HG03520 (cell line): ENCODE measurements around the gene ATP13A3.

Source experiments
- ATAC-seq: cut with Tn5 transposase; IDR thresholded peaks from one replicate; pipeline ENCODE4 v1.9.1; 2021; ENCODE audit warnings: mild to moderate bottlenecking, moderate library complexity; ENCODE audit not compliant: unreplicated experiment

The ATP13A3 gene

DNA sequence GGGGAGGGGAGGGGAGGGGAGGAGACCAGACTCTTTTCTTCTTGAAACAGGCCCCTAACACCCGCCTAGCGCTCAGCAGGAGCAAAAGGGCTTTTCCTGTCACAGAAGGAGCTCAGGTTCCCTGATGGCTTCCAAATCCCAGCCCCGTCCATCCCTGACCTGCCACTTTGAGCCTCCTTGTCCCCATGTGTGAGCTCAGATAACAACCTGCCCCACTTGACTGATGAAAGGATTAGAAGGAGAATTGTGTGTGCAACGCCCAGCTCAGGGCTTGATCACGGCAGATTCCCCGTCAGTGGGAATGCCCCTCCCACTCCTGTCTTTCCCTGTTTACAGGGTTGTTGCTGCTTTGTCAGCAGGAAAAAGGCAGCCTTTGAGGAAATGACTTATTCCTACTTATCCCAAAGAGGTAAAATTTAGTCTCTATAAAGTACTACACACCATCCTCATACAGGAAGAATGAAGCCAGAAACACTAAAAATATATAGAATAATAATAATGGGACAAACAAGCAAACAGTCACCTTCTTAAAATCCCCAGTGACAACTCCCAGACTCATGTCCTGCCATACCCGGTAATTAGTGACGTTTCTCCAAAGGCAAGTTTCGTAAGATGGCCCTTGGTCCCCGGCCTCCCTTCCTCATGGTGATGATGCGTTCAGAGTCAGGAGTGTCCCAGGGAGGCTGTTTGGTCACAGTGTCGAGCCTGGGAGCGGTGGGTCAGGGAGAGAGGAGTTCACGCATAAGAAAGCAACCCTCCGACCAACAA, 111.1 kb downstream of the ATP13A3 start:
- no peak for ATAC-seq

DNA sequence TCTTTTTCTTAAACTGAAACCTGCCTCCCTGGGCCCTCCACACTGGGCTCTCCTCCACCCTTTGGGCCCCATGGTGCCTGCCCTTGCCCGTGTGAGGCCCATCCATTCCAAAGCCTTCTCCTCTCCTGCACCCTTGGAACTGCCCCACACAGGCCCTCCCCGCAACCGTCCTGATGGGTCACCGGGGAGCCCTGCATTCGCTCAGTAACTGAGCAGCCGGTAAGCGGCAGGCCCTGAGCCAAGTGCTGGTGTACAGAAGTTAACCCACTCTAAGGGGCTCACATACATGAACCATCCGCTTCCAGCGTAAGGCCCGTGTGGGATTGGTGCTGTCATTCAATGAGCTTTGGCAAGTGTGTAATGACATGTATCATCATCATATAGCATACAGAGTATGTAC, 111.9 kb downstream of the ATP13A3 start:
- ATAC-seq: no peak

DNA sequence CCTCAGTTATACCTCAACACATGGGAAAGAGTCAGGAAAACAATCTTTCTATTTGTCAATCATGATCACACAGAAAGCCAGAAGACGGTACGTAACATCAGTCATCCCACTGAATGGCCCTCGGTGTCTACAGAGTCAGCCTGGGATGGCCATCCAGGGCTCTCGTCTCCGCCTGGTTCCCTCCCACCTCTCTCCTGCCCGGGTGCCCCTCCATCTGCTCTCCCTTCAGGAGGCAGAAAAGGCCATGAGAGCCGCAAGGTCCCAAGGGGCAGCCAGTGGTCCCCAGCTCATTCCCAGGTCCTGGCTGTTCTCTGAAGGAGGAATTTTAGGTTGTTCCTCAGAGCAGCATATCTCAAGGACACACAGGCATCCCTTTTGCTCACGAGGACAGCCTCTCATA, 112.9 kb downstream of the ATP13A3 start:
- no peak for ATAC-seq

DNA sequence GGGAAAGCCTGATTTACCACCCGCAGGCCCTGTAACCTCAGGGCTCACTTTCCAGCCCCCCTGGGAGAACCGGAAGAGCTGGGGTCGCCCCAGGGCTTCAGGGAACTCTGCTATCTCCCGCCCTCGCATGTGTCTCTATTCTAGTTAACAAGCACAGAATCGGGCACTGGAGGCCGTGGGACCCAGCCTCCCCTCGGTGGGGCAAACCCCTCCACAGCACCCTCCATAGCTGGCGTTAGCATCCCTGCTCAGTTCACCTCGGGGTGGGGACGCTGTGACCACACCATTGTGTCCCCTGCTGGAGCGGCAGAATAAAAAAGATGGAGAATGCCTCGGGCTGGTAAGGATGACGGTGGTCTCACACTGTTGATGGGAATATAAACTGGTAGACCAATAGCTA, 113.8 kb downstream of the ATP13A3 start:
- ATAC-seq: no peak

DNA sequence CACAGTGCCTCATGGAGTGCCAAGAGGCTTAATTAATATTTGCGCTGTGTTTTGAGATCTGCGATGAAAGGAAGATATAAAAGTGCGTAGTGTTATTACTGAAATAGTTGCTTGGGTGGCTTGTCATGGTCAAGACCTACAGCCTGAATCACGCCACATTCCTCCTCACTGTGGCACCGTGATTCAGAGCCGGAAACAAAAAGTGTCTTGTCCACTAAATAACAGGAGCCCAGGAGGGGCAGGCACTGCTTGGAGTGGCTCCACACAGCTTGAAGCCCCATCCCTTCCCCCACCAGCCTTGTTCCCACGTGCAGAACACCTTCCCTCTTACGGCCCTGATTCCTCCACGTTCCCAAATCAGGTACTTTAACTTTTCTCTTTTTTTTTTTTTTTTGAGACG, 116.0 kb downstream of the ATP13A3 start:
- no peak for ATAC-seq

DNA sequence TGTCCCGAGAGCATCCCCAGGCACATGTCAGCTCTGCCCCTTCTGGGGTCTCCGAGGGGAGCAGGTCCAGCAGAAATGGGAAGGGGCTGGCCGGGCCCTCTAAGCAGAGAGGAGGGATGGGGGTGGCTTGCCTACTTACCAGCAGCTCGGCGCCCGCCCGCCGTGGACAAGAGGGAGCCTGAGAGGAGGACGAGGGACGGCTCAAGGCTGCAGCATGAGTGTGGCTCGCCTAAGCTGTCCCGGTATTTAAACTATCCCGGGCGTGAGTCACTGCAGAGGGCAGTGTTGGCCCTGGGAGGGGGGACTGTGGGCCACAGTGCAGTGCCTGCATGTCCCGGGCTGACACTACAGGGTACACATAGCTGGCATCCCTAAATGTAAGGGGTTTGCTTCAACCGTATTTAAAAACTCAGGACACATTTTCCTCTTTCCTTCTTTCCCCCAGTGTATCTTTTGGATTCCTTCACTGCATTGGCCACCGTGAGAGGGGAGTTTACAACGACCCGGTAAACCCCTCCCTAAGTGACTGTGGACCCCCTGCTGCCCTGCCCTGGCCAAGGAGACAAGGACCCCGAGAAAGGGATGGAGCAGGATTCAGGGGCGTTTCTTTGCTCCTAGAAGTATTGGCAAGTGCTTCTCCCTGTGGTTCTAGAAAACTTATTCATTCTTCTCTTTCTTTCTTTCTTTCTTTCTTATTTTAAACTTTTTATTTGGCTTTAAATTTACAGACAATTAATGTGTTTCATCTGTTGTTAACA, 117.1 kb downstream of the ATP13A3 start, which contains the start of gene LRRC15:
Gene LRRC15 (minus strand): TSS at position 222 of the 758 bp plus-strand sequence. CDS start 8,700 bp downstream, outside the sequence.
- ATAC-seq: no peak

- no peak for ATAC-seq
These were observed 117.9 kb downstream of the ATP13A3 start for GRCh38 chr3:194368918-194369317.

DNA sequence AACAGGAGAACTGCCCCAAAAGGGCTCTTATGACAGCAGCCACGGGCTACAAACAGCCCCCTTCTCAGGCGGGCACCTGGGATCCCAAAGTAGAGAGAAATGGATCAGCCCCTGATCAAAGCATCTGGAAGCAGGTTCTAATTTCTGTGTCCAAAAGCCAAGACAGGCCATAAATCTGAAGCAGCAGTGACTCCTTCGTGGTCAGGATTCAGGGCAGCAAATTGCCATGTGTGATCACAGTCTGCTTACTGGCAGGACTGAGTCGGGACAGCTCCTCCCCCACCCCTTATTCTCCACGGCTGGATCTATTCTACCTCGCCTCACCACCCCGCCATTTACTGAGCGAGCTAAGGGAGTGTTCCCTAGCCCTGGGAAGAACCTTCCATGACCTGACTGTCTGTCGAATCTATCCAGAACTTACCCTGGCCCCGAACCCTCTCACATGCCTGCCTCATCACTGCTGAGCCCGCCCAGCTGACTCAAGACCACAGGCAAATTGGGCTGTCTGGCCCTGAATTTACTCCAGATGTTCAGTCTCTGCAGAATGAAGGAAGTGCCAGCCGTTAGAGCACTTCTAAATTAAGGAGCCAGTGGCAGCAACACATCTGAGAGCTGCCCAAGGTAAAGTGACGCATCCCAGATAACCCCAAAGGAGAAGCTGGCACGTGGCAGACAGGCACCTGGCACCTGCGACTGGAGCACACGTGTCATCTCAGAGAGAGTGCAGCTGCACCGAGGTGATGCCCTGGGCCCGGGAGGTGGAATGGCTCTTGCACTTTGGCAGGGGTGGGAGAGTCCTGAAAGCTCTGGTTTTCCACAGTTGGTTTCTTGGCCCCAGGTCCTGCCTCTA, 118.6 kb downstream of the ATP13A3 start:
- no peak for ATAC-seq

DNA sequence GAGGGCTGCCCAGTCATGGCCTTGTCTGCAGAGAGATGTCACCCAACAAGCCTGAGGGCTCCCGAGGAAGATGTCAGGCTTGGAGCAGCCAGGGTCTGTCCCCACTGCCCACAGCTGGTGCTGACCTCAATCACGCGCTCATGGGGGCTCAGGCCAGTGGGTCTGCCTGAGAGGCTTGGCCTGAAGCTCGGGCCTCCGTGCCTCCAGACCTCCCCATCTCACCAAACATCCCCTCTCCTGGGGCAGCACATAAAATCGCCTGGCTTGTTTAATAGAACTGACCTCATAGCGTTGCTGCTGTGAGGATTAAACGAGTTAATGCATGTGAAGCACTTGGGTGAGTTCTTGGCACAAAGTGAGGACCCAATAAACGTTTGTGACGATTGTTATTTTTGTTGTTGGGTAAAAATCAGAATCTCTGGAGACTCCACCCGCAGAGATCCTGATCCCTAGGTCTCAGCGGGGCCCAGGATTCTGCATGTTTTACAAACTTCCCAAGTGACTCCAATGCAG, 120.8 kb downstream of the ATP13A3 start:
- no peak for ATAC-seq

DNA sequence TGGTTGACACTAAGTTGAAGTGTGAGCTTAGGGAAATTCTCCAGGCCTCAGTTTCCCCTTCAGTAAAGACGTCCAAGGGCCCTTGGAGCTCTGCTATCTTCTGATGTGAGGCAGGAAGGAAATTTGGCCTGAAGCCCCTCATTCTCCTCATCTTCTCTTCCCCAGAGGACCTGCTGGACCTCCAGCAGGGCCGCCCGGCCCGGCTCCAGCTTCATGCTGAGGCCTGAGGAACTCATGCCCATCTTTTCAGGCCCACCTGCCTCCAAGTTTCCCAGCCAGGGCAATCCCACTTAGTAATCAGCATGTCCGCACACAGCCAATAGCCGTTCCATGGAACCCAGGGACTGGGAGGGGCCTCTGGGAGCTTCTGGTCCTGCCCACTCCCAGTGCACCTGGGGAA, 121.3 kb downstream of the ATP13A3 start:
- ATAC-seq: no peak

DNA sequence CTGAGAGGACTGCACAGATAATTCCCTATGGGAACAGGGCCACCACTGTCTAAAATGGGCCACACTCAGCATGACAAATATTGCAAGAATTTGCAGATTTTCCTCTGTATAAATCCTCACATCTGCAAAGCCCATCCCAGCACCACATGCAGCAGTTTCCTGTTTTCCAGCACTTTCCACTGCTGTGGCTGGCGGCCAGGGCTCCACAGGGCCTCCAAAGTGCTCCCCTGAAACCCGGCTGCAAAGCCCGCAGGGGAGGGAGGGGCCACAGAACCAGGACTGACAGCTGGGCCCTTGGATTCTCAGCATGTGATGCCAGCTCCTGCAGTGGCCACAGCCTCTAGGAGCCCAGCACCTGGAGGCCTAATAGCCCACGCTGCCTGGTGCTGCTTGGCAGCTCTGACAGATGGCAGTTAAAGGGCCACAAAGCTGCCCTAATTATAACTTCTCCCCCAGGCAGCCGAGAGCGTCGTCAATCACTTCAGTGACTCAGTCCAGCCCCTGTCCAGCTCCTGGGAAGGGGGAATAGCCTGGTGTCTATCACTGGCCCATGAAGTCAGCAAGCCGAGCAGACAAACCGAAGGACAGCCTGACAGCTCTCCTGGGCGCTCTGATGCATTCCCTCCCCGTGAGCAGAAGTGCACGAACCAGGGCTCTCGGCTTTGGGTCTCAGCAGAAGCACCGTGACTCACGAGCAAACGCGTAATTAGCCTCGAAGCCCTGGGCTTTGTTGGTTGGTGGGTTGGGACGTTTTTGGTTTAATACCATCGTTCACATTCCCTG, 122.0 kb downstream of the ATP13A3 start:
- no peak for ATAC-seq

GRCh38 chr3:194364314-194364651, 122.5 kb downstream of the ATP13A3 start:
- ATAC-seq: no peak

GRCh38 chr3:194360568-194360967, 126.2 kb downstream of the ATP13A3 start:
- no peak for ATAC-seq

- no peak for ATAC-seq
These were observed 129.1 kb downstream of the ATP13A3 start for GRCh38 chr3:194357681-194358080.

DNA sequence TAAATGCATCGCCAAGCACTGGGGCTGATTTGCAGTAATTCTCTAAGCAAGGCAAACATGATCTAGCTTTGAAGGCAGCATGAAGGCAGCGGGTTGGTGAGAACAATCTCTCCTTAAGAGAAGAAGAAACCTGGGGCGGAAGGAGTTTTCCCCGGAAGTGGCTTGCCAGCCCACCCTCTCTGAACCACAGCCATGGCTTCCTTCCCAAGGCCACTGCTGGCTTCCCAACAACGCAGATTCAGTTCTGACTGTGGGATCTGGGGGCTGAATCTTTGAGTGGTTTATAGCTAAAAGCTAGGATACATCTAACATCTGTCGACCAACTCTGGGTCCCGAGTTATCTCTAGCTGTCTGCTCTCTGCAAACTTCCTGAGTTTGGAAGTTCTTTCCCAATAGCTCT, 131.4 kb downstream of the ATP13A3 start:
- ATAC-seq: no peak

- ATAC-seq: no peak
These were observed 132.5 kb downstream of the ATP13A3 start for GRCh38 chr3:194354315-194354714.
